GM19438 (cell line): ENCODE measurements around the gene MUC5B.
"Not testable (repeated sequence)": the region's sequence is repeated elsewhere in the genome, so short reads cannot be mapped to it uniquely, and the experiment has no call there.

Experiments used
- ATAC-seq: cut with Tn5 transposase; IDR thresholded peaks from one replicate; pipeline ENCODE4 v1.9.1; 2021; ENCODE audit warnings: low read depth; ENCODE audit not compliant: unreplicated experiment

The MUC5B gene

DNA sequence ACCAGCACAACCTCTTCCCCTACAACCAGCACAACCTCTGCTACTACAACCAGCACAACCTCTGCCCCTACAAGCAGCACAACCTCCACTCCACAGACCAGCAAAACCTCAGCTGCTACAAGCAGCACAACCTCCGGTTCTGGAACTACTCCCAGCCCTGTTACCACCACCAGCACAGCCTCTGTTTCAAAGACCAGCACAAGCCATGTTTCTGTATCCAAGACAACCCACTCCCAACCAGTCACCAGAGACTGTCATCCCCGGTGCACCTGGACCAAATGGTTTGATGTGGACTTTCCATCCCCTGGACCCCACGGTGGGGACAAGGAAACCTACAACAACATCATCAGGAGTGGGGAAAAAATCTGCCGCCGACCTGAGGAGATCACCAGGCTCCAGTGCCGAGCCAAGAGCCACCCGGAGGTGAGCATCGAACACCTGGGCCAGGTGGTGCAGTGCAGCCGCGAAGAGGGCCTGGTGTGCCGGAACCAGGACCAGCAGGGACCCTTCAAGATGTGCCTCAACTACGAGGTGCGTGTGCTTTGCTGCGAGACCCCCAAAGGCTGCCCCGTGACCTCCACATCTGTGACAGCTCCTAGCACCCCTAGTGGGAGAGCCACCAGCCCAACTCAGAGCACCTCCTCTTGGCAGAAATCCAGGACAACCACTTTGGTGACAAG lies 34.3 kb upstream of the MUC5B start:
- ATAC-seq, result not testable (repeated sequence)

- not testable (repeated sequence) for ATAC-seq
Measured at GRCh38 chr11:1189816-1190215, 33.0 kb upstream of the MUC5B start.

- not testable (repeated sequence) for ATAC-seq
Measured at GRCh38 chr11:1191786-1192470, 30.9 kb upstream of the MUC5B start.

- no peak for ATAC-seq
Measured at GRCh38 chr11:1192741-1193325, 30.0 kb upstream of the MUC5B start.

GRCh38 chr11:1193326-1194230 lies 29.3 kb upstream of the MUC5B start:
- no peak for ATAC-seq

DNA sequence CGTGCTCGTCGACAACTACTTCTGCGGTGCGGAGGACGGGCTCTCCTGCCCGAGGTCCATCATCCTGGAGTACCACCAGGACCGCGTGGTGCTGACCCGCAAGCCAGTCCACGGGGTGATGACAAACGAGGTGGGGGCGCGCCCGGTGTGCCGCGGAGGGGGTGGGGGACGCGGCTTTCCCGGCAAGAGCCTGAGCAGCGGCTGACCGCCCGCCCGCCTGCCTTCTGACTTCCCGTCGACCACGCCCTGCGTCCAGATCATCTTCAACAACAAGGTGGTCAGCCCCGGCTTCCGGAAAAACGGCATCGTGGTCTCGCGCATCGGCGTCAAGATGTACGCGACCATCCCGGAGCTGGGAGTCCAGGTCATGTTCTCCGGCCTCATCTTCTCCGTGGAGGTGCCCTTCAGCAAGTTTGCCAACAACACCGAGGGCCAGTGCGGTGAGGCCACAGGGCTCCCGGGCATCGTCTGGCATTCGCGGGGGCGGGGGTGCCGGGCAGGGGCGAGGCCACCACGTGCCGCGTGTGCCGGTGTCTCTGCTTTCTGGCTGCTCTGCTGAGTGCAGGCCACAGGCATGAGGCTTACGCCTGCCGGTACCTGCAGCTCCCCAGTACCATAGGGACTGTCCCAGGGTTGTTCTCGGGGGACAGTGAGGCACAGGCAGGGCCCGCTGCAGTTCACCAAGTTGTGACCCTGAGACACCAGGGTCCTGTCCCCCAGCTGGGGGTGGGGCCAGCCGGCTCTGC lies 28.5 kb upstream of the MUC5B start:
- ATAC-seq, result no peak

DNA sequence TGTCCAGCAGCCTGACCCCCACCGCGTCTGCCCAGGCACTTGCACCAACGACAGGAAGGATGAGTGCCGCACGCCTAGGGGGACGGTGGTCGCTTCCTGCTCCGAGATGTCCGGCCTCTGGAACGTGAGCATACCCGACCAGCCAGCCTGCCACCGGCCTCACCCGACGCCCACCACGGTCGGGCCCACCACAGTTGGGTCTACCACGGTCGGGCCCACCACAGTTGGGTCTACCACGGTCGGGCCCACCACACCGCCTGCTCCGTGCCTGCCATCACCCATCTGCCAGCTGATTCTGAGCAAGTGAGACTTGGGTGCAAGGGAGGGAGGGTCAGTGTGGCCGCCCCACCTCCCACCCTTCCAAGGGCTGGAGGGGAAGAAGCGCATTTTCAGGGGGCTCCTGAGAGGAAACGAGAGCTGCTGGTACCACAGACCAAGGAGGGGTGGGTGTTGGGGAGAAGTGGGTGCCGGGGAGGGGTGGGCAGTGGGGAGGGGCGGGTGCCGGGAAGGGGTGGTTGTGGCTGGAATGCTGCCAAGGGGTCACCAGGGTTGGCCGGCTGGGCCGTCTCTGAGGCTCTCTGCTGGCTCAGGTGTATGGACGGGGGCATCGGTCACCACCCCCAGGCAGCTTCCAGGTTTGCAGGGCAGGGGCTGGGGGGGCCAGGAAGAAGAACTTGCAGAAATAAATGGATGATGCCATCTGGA lies 27.7 kb upstream of the MUC5B start:
- ATAC-seq, result no peak

DNA sequence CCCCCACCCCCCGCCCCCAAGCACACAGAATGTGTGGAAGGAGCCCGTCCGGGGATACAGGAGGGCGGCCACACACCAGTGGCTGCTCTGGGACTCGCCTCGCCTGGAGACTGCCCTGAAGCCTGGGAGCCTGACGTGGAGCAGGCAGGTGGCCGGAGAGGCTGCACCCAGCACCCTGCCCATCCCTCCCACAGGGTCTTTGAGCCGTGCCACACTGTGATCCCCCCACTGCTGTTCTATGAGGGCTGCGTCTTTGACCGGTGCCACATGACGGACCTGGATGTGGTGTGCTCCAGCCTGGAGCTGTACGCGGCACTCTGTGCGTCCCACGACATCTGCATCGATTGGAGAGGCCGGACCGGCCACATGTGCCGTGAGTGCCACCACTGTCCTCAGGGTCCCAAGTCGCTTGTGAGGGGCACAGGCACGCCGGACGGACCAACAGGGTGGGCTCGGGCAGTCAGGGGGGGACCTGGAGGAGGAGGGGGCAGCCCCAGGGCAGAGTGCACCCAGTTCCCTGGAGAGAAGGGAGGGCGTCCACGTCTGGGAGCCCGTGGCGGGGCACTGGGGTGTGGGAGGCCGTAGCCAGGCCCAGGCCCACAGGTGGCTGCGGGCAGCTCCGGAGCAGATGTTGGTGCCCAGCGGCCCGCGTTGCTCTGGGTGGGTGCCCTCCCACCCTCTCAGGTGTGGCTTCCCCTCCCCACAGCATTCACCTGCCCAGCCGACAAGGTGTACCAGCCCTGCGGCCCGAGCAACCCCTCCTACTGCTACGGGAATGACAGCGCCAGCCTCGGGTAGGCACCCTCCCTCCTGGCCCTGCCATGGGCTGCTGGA lies 27.0 kb upstream of the MUC5B start:
- ATAC-seq, result no peak

- ATAC-seq, result no peak
Measured at GRCh38 chr11:1196516-1197391, 26.1 kb upstream of the MUC5B start.

DNA sequence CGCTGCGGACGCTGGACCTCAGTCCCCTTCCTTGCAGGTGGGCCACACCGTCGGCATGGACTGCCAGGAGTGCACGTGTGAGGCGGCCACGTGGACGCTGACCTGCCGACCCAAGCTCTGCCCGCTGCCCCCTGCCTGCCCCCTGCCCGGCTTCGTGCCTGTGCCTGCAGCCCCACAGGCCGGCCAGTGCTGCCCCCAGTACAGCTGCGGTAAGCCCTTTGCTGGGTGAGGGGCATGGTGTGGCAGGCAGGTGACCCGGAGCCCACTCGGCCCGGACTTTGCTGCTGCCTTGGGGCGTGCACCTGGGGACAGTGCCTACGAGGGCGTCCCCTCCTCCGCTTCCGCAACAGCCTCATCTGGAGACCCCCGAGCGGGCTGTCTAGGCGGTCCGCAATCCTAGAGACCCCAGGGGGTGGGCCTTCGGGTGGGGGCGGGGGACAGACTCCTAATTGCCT lies 25.4 kb upstream of the MUC5B start:
- ATAC-seq, result no peak

DNA sequence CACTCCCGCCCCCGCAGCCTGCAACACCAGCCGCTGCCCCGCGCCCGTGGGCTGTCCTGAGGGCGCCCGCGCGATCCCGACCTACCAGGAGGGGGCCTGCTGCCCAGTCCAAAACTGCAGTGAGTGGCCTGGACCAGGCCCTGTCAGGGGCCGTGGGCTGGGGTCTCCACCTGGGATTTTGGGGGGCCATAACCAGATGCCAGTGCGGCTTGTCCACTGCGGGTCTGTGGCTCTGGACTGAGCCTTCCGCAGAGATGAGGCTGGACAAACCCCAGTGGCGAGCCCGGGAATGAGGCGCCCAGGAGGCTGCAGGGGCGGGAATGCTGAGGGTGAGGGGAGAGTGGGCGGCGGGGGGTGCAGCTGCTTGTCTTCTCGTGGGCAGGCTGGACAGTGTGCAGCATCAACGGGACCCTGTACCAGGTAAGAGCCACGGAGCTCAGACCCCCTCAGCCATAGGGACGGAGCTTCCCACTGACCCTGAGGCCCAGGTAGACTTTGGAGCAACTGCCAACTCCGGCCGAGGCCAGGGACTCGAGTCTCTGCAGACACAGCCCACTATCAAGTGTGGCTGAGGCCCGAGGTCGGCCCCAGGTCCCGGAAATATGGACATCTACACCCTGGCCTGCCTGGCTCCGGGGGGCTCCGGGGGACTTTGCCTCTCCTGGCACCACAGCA lies 24.8 kb upstream of the MUC5B start:
- no peak for ATAC-seq

GRCh38 chr11:1198561-1199240 lies 24.2 kb upstream of the MUC5B start:
- ATAC-seq, result no peak

DNA sequence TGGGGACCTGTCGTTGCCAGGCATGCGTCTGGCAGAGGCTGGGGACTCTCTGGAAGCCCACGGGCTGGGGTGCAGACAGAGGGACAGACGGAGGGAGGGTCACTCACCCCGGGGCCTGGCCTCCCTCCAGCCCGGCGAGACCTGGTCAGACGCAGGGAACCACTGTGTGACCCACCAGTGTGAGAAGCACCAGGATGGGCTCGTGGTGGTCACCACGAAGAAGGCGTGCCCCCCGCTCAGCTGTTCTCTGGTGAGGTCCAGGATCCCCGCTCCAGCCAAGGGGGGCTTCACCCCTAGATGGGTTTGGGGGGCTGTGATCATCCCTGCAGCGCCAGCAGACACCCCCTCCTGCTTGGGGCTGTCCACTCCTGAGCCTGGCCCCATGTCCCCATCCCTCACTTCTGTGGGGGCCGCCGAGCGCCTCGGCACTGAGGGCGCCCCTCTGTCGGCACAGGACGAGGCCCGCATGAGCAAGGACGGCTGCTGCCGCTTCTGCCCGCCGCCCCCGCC lies 23.6 kb upstream of the MUC5B start:
- no peak for ATAC-seq

DNA sequence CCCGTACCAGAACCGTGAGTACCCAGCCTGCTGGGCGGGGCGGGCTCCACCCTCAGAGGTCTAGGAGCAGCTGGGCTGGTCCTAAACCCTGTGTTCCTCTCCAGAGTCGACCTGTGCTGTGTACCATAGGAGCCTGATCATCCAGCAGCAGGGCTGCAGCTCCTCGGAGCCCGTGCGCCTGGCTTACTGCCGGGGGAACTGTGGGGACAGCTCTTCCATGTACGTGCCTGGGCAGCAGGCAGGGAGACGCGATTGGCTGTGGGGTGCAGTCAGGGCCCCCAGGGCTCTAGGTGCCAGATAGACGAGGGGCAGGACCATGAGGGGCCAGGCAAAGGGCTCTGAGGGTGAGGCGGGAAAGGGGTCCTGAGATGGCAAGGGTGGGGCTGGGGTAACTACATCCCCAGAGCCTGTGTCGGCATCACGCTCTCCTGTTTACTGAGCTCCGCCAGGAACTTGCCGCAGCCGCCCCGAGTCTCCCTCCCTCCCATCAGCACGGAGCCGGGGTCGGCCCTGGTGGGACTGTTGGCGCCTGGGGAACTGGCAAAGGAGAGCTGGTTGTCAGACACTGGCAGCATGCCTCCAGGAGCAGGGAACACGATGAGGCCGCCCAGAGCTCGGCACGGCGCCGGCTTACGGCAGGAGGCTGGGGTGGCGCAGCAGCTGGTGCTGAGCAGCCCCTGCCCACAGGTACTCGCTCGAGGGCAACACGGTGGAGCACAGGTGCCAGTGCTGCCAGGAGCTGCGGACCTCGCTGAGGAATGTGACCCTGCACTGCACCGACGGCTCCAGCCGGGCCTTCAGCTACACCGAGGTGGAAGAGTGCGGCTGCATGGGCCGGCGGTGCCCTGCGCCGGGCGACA lies 22.9 kb upstream of the MUC5B start:
- ATAC-seq, result no peak

DNA sequence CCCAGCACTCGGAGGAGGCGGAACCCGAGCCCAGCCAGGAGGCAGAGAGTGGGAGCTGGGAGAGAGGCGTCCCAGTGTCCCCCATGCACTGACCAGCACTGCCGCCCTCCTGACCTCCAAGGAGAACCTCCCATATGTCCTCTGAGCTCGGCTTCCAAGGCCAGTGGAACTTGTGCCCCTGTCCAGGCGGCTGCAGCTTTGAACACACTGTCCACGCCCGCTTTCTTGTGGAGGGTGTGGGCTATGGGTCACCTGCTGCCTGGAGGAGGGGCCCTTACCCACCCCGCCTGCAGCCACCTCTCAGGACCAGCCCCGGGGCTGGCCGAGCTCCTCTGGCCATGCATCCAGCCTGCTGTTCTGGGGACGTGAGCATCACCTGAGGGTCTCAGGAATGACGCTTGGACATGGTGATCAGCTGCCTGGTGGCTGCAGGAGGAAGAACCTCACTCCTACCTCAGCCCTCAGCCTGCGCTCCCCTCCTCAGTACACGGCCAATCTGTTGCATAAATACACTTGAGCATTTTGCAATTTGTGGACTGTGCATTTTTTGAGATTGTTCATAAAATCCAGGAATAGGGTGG lies 22.2 kb upstream of the MUC5B start:
- ATAC-seq, result no peak
